GM21390 (cell line): ENCODE data around the gene RGS7BP.
A peak's percentile ranks its signal among the peaks of the same experiment; 100 is the strongest.

ENCODE experiments used
- ATAC-seq: cut with Tn5 transposase; IDR thresholded peaks from one replicate; pipeline ENCODE4 v1.9.1; 2021; ENCODE audit not compliant: unreplicated experiment

The RGS7BP gene

DNA sequence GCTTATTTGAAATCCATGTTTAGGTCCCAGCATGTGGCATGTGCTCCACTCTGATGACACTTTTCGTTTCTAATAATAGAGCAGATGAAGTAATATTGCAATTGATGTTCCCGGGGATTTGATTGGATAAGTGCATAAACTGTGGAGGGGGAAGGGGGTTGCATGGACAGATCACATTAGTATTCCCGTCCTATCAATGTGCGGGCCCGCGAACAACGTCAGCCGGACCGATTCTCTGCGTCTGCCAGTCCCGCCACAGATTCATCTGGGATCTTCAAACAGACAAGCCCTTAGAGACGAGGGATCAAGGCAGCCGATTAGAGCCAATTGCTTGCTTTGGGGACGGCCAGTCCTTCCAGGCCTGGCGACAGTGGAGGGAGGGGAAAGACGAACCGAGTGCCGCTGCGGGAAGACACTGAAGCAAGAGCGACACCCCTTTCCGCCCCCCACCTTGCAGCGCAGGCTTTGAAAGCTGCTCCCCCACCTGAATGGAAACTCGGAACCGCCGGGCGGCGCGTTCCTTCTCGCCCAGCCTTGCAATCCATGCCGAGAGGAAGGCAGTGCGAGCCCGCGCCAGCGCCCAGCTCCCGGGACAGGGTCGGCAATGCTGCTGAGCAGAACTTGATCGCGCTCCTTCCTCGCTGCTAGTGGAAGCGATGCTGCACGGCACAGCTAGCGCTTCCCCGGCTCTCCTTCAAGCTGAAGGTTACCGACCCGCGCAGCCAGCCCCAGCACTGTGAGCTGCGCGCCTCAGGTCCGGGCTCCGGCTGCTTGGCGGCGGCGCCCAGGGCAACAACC, at the start of gene RGS7BP:
TSS of gene RGS7BP (plus strand) at position 247 of the 798 bp plus-strand sequence. CDS start 610 bp downstream, outside the sequence.
- ATAC-seq = no peak

GRCh38 chr5:64457846-64458245, 48.0 kb upstream of the RGS7BP start:
- no peak for ATAC-seq

- ATAC-seq = no peak
Observed at GRCh38 chr5:64458948-64459347, 46.9 kb upstream of the RGS7BP start.

DNA sequence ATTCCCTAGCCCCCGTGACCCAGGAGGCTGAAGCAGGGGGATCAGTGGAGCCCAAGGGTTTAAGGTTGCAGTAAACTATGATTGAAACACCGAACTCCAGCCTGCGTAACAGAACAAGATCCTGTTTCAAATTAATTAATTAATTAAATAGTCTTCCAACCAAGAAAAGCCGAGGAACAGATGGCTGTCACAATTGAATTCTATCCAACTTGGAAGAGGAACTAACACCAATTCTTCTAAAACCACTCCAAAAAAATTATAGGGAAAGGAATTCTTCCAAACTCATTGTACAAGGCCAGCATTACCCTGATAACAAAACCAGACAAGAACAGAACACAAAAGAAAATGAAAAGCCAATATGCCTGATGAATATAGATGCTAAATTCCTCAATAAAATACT, 43.4 kb upstream of the RGS7BP start:
- ATAC-seq = no peak

GRCh38 chr5:64486163-64486562, 19.7 kb upstream of the RGS7BP start:
- ATAC-seq = no peak

DNA sequence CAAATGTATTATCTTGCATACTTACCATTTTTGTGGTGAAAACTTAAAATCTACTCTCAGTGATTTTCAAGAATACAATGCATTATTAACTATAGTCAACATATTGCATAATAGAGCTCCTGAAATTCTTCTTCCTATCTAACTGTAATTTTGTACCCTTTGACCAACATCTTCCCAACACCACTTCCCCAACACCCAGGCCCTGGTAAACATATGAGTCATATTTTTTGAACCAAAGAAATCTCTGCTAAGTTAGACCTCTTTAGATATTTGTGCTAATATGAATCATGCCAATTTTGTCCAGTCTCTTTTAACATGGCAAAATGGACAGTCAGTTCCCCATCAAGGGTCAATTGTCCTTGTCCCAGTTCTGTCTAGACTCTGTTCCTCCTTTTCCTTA, 18.5 kb upstream of the RGS7BP start:
- ATAC-seq = no peak

DNA sequence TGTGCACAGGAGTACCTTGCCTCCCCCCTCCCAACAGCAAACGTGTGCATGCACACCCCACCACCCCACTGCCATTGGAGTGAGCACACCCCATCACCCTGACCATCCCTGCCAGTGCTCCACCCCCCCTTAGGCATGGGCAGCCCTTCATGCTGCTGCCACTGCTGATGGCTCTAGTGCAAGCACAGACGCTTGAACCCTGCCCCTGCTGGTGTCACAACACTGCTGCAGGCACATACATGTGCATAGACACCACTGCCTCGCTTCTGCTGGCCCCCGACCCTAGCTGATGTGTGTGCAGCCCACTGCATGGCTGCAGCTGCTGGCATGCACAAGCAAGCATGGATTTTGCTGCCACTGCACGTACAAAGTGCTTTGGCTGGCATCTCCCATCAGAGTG, 16.0 kb upstream of the RGS7BP start:
- no peak for ATAC-seq

GRCh38 chr5:64497386-64497785, 8.4 kb upstream of the RGS7BP start:
- ATAC-seq = no peak

DNA sequence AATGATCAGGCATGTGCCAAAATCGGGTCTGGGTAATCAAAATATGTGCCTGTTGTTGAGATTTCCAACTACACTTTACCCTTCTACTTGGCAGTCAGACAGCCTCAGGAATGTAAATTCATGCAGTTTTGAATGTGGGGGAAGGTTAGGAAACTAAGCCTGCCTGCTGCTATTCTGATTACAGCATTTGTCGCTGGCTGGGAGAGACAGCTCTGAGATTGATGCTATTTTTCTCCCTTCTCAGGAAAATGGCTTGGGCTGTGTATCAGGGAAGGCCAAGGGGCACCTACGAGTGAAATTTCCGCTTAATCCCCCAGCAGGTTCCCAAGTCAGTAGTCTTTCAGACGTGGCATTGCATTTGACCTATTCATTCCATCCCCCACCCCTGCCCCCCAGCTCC, 3.6 kb upstream of the RGS7BP start:
- no peak for ATAC-seq

- no peak for ATAC-seq
Observed at GRCh38 chr5:64506567-64507263, 900 bp downstream of the RGS7BP start.

DNA sequence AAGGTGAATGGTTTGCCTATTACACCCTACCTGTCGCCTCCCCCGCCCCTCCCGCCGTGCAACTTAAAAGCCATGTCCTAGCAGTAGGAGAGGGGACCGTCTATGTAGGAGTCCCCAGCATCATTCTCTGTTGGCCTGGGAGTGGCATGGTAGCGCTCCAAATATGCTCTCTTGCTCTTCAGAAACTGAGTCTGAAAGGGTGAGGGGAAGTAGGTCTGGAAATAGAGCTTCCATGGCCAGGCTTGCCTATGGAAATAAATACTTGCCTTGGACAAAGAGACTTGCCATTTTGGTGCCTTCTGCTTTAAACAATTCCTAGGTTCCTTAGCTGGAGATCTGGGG, 1.4 kb downstream of the RGS7BP start:
- no peak for ATAC-seq

DNA sequence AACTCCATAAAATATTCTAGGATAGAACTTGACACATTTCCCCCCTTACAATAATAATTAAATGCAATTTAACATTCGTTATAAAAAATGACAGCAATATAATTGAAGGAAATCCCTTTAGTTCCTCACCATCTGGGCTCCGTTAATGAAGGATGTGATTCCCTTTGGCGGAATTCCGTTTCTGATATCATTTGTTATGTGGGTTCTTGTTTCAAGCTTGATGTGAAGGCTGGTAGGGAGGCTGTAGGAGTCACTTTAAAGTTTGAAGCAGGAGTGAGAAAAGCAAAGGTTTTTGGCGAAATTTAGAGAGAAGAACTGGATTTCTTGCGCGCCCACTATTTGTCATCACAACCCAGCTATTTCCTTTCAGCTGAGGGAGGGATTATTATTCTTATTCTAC, 4.0 kb downstream of the RGS7BP start:
- no peak for ATAC-seq

DNA sequence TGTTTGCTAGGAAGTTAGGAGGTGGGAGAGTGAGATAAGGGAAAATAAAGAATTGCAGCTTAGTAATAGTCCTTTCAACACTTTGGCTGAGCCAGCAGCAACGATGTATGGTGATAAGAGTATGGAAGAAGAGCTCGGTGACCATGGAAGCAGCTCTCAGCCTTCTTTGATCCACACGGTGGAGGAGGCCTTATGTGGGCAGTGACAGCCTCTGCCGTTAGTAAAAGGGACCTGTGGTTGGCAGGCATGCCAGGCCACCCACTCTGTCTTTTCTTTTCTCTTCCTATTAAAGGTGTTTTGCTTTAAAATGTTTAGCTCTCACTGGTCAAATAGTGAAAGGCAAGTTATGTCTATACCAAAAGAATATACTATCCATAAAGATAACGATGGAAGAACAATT, 7.7 kb downstream of the RGS7BP start:
- ATAC-seq = no peak

- no peak for ATAC-seq
Observed at GRCh38 chr5:64514612-64515011, 8.8 kb downstream of the RGS7BP start.

DNA sequence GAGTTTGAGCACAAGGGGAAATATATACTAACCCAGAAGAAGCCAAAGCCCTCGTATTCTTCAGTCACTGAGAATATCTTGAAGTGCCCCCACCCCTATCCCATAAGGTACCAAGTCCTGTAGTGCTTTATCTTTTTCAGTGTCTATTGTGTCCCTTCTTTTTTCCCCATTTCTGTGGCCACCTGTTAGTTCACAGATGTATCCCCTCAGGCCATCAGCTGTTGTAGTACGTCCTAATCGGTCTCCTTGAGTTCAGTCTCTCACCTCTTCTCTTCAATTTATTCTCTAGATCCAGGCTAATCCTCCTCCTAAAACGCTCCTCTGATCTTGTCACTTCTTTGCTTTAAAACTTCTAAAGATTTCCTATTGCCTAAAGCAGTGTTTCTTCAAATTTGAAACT, 10.4 kb downstream of the RGS7BP start:
- no peak for ATAC-seq

DNA sequence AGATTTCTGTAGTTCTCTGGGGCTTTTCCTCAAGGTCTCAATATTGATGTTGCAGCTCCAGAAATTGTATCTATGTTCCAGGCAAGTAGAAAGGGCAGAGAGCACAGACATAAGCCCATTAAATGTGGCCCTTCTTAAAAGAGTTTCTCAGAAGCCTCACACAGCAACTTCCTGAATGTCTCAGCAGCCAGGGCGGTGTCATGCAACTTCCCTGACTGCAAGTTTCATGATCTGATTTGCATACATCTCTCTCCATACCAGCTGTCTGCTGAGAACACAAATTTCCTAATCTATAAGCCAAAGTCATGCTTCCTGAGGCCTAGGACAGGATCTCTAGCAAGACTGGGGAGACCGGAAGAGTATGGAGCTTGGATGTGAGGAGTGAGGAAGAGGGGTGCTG, 13.0 kb downstream of the RGS7BP start:
- peak; percentile 89 for ATAC-seq

GRCh38 chr5:64519263-64519662, 13.4 kb downstream of the RGS7BP start:
- ATAC-seq = no peak

- no peak for ATAC-seq
Observed at GRCh38 chr5:64526734-64527439, 21.1 kb downstream of the RGS7BP start.

GRCh38 chr5:64530076-64530475, 24.3 kb downstream of the RGS7BP start:
- no peak for ATAC-seq

GRCh38 chr5:64532212-64532611, 26.4 kb downstream of the RGS7BP start:
- no peak for ATAC-seq

- no peak for ATAC-seq
Observed at GRCh38 chr5:64532657-64533056, 26.8 kb downstream of the RGS7BP start.

DNA sequence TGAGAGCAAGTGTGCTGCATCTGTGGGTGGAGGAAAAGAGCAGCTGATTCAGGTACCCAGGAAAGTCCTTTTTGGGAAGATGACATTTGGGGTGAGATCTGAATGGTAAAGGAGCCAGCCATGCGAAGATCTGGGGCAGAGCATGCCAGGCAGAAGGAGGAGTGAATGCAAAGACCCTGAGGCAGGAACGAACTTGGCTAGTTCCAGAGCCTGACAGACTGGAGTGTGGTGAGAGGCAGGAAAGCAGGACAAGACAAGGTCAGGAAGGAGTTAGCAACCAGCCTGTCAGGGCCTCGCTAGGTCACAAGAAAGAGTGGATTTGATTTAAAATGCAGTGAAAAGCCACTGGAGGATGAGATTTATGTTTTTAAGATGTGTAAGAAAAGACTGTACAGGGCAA, 28.2 kb downstream of the RGS7BP start:
- ATAC-seq = no peak
